GM19395 (cell line): ENCODE measurements around the gene RIBC2.
"Not testable (repeated sequence)": the region's sequence is repeated elsewhere in the genome, so short reads cannot be mapped to it uniquely, and the experiment has no call there.

Experiments used
- ATAC-seq: cut with Tn5 transposase; IDR thresholded peaks from one replicate; pipeline ENCODE4 v1.9.1; 2021; ENCODE audit warnings: mild to moderate bottlenecking, moderate library complexity; ENCODE audit not compliant: unreplicated experiment

Gene RIBC2

GRCh38 chr22:45423524-45423923 is 10.0 kb downstream of the RIBC2 start:
- ATAC-seq, result no peak

GRCh38 chr22:45424241-45424731 is 10.8 kb downstream of the RIBC2 start:
- no peak for ATAC-seq

- ATAC-seq, result no peak
These were observed 11.6 kb downstream of the RIBC2 start for GRCh38 chr22:45425101-45425500.

GRCh38 chr22:45425531-45426265 is 12.2 kb downstream of the RIBC2 start:
- no peak for ATAC-seq

- ATAC-seq, result no peak
These were observed 12.9 kb downstream of the RIBC2 start for GRCh38 chr22:45426387-45426786.

GRCh38 chr22:45427114-45427513 is 13.6 kb downstream of the RIBC2 start:
- no peak for ATAC-seq

- no peak for ATAC-seq
These were observed 15.2 kb downstream of the RIBC2 start for GRCh38 chr22:45428391-45429385.

- no peak for ATAC-seq
These were observed 15.9 kb downstream of the RIBC2 start for GRCh38 chr22:45429424-45429823.

- ATAC-seq, result no peak
These were observed 16.7 kb downstream of the RIBC2 start for GRCh38 chr22:45429981-45430775.

- no peak for ATAC-seq
These were observed 17.4 kb downstream of the RIBC2 start for GRCh38 chr22:45430871-45431270.

- no peak for ATAC-seq
These were observed 21.5 kb downstream of the RIBC2 start for GRCh38 chr22:45434981-45435380.

- ATAC-seq, result no peak
These were observed 22.1 kb downstream of the RIBC2 start for GRCh38 chr22:45435544-45436139.

- not testable (repeated sequence) for ATAC-seq
These were observed 23.5 kb downstream of the RIBC2 start for GRCh38 chr22:45436871-45437517.

- no peak for ATAC-seq
These were observed 24.8 kb downstream of the RIBC2 start for GRCh38 chr22:45438336-45438735.

GRCh38 chr22:45440688-45441087 is 27.2 kb downstream of the RIBC2 start:
- ATAC-seq, result not testable (repeated sequence)

GRCh38 chr22:45441138-45441537 is 27.6 kb downstream of the RIBC2 start:
- ATAC-seq, result no peak

GRCh38 chr22:45442116-45442515 is 28.6 kb downstream of the RIBC2 start:
- no peak for ATAC-seq

- ATAC-seq, result no peak
These were observed 30.7 kb downstream of the RIBC2 start for GRCh38 chr22:45444168-45444567.

GRCh38 chr22:45445031-45445710 is 31.7 kb downstream of the RIBC2 start:
- ATAC-seq, result no peak
